HL-60 (cell line): ENCODE results near the gene PSMD1.

Experiments used
- DNase-seq, 2 experiments: peaks; one replicate each; pipeline ENCODE4 v3.0.0-alpha.2; 2010 to 2020; ENCODE audit warnings: low read depth in 1 of 2, low spot score in 1 of 2
- H3K27ac ChIP-seq: fragments of 250-450 bp; sonication (Bioruptor Pico); replicated peaks from 2 replicates; pipeline ENCODE4 v1.5.1; 2020; ENCODE audit warnings: mild to moderate bottlenecking, moderate library complexity
- H3K27me3 ChIP-seq: fragments of 250-450 bp; sonication (Bioruptor Pico); 2 replicates; pipeline ENCODE4 v1.5.1; 2021; ENCODE audit warnings: mild to moderate bottlenecking, moderate library complexity; ENCODE audit not compliant: insufficient read depth, poor library complexity, severe bottlenecking
- H3K4me3 ChIP-seq: replicated peaks from 2 replicates; pipeline ENCODE4 v1.5.1; 2011; ENCODE audit warnings: mild to moderate bottlenecking, control low read depth, low read length; ENCODE audit not compliant: insufficient read depth
- CTCF ChIP-seq: IDR thresholded peaks from one replicate; pipeline ENCODE4 v1.5.1; 2011; ENCODE audit warnings: low read length, control low read depth, inconsistent platforms; ENCODE audit not compliant: insufficient read depth
- GABPA ChIP-seq: IDR thresholded peaks from 2 replicates; pipeline ENCODE4 v1.6.1; 2012; ENCODE audit warnings: low read depth
- POLR2AphosphoS5 ChIP-seq: IDR thresholded peaks from 2 replicates; pipeline ENCODE4 v1.6.1; 2012; ENCODE audit warnings: low read depth
- REST ChIP-seq: IDR thresholded peaks from 2 replicates; pipeline ENCODE4 v1.6.1; 2012; ENCODE audit warnings: low read depth; ENCODE audit not compliant: insufficient replicate concordance
- SPI1 ChIP-seq: IDR thresholded peaks from 2 replicates; pipeline ENCODE4 v1.6.1; 2012; ENCODE audit warnings: low read depth, mild to moderate bottlenecking, borderline replicate concordance

PSMD1 gene

GRCh38 chr2:231163011-231163410, 106.3 kb downstream of the PSMD1 start:
- Histone ChIP-seq H3K4me3 (no peak overlapping the region), H3K27me3 (no peaks in the 10 kb centered on the region), H3K27ac (no peak overlapping the region)
- DNase-seq, result no peak
- TF ChIP-seq CTCF (no peak), SPI1 (no peak), GABPA (no peak), POLR2AphosphoS5 (no peak), REST (no peak)

- H3K27ac ChIP-seq, result no peak overlapping the region
- no peak for DNase-seq
- no peak overlapping the region for H3K4me3 ChIP-seq
- H3K27me3 ChIP-seq, result no peaks in the 10 kb centered on the region
- TF ChIP-seq CTCF (no peak), SPI1 (no peak), GABPA (no peak), REST (no peak), POLR2AphosphoS5 (no peak)
Measured at GRCh38 chr2:231163414-231164095, 106.9 kb downstream of the PSMD1 start.

GRCh38 chr2:231167745-231168459, 111.2 kb downstream of the PSMD1 start:
- no peak for TF ChIP-seq GABPA
- no peak for TF ChIP-seq REST
- no peak for TF ChIP-seq POLR2AphosphoS5
- peak; percentile 70 for TF ChIP-seq SPI1
- no peak for TF ChIP-seq CTCF
- peak overlapping the region; percentile 35 for H3K27ac ChIP-seq

More at GRCh38 chr2:231167745-231168459, 111.2 kb downstream of the PSMD1 start:
- H3K27me3 ChIP-seq, result no peaks in the 10 kb centered on the region
- no peak overlapping the region for H3K4me3 ChIP-seq
- DNase-seq, result no peak
